GM18502 (cell line): Measurements from ENCODE around the gene RAE1.

Experiments used
- ATAC-seq: cut with Tn5 transposase; IDR thresholded peaks from one replicate; pipeline ENCODE4 v1.9.1; 2021; ENCODE audit warnings: mild to moderate bottlenecking; ENCODE audit not compliant: unreplicated experiment, poor library complexity

RAE1 gene

DNA sequence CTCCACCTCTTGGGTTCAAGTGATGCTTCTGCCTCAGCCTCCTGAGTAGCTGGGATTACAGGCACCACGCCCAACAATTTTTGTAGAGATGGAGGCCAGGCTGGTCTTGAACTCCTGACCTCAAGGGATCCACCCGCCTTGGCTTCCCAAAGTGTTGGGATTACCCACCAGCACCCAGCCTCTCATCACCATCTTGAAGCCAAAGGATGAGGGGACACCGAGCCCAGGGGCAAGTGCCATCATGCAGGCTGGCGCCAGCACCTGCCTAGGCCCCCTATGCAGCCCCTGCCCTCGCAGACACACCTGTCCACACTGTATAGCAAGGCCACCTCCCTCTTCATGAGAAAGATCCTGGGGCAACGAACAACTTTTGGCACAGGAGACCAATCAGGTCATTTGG lies 34.9 kb downstream of the RAE1 start:
- ATAC-seq, result no peak

DNA sequence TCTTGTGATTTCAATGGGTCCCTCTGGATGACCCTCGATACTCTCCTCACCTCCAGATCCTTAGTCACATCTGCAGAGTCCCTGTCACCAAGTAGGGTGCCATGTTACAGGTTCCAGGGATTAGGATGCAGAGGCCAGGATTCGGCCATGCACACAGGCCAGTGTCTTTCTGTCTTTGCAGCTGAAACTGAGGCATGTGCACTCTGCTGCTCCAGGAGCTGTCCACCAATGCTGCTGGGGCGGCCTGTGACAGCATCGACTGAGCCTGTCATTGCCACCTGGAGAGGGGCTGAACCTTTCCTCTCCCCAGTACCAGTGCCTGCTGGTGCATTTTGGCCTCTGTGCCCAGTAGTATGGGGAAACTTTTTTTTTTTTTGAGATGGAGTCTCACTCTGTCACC lies 35.7 kb downstream of the RAE1 start:
- ATAC-seq, result no peak

GRCh38 chr20:57387463-57387862 lies 36.4 kb downstream of the RAE1 start:
- no peak for ATAC-seq

- ATAC-seq, result no peak
Measured at GRCh38 chr20:57387945-57388371, 36.9 kb downstream of the RAE1 start.

DNA sequence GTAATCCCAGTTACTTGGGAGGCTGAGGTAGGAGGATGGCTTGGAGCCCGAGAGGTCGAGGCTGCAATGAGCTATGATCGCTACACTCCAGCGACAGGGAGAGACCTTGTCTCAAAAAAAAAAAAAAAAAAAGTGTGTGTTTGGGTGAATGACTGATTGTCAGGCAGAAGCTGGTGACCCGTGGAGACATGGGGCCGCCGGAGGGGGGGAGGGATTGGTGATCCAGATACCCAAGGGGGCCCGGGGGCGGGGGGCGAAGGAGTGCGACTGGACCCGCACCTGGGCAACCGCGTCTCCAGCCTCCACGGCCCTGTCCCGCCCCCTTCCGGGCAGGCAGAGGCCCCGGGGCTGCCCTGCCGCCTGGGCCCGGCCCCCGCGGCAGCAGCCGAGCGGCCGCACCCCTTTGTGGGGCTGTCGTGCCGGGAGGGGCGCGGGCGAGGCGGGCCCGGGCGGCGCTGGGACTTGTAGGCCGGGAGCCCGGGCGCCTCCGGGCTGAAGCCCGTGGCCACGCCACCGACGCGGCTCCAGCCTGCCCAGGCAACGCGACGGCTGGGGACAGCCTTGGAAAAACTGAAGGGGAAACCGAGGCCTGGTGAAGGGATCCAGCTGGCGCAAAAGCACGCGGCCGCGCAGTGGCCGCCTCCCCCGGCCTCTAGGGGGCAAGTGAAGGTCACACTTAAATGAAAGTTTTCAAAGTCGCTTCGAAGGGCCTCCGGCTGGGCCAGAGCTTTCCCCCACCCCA lies 38.1 kb downstream of the RAE1 start:
- peak; percentile 28 for ATAC-seq

DNA sequence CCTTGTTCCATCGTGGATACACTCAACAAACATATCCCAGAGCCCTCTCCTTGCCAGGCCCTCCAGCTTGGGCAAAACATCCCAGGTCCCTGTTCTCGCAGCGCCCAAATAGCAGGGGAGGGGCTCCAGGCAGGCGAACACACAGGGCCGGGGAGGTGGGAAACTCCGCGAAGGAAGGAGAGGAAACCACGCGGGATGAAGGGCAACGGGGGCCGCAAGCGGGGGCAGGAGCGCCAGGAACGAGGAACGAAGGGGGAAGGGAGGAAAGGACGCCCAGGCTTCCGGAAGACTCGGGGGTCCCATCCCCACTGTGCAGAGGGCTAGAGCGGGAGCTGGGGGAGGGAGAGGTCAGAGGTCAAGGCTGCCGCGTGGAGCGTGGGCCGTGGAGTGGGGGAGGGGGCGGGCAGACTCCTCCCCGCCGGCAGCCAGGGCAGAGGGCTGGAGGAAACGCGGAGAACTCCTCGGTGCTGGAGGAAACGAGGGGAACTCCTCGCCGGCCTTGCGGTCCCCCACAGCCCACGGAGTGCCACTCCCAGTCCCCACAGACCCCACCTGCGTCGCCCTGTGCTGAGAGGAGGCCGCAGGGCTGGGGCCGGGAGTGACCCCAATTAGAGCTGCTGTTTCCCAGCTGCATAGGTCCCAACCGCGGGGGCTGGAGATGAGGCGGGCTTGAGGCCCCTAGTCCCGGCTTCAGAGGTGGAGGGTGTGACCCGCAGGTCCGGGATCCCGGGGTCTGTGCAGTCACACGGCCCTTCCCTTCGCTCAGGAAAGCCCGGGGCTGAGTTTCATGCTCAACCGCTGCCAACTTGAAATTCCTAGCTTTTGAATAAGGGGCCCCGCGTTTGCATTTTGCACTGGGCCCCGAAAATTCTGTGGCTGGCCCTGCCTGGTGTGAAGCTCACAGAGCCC lies 38.9 kb downstream of the RAE1 start:
- no peak for ATAC-seq

- ATAC-seq, result peak; percentile 45
Measured at GRCh38 chr20:57390604-57391438, 39.8 kb downstream of the RAE1 start, which contains the start of gene RBM38. Gene RBM38, plus strand, starts transcription at chr20:57391396. Its CDS starts 186 bp downstream, at chr20:57391582.

DNA sequence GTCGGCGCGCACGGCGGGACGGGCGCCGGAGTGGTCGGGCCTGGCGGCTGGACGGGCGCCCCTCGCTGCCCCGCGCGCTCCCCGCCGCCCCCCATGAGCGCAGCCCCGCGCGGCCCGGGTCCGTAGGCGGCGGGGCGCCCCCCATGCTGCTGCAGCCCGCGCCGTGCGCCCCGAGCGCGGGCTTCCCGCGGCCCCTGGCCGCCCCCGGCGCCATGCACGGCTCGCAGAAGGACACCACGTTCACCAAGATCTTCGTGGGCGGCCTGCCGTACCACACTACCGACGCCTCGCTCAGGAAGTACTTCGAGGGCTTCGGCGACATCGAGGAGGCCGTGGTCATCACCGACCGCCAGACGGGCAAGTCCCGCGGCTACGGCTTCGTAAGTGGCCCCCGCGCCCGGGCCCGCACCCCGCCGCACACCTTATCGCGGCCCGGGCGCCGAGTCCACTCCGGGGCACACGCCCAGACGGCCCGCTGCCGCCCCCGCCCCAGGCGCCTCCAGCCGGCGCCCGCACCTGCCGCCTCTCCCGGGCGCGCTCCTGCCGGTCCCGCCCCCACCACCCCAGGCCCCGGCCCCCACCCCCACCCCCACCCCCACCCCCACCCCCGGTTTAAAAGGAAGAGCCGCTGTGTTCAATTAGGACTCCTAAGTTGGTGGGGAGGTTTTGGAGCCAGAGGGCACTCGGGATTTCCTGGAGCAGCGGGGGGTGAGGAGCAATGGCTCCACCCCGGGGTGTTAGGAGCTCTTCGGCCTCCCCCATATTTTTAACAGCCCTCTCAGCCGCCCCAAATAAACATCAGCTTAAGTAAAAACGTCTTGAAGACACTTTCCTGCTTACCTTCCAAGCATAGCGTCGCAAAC lies 40.6 kb downstream of the RAE1 start:
- peak; percentile 8 for ATAC-seq

GRCh38 chr20:57392512-57393271 lies 41.6 kb downstream of the RAE1 start:
- peak; percentile 26 for ATAC-seq

- no peak for ATAC-seq
Measured at GRCh38 chr20:57393321-57394120, 42.5 kb downstream of the RAE1 start.

DNA sequence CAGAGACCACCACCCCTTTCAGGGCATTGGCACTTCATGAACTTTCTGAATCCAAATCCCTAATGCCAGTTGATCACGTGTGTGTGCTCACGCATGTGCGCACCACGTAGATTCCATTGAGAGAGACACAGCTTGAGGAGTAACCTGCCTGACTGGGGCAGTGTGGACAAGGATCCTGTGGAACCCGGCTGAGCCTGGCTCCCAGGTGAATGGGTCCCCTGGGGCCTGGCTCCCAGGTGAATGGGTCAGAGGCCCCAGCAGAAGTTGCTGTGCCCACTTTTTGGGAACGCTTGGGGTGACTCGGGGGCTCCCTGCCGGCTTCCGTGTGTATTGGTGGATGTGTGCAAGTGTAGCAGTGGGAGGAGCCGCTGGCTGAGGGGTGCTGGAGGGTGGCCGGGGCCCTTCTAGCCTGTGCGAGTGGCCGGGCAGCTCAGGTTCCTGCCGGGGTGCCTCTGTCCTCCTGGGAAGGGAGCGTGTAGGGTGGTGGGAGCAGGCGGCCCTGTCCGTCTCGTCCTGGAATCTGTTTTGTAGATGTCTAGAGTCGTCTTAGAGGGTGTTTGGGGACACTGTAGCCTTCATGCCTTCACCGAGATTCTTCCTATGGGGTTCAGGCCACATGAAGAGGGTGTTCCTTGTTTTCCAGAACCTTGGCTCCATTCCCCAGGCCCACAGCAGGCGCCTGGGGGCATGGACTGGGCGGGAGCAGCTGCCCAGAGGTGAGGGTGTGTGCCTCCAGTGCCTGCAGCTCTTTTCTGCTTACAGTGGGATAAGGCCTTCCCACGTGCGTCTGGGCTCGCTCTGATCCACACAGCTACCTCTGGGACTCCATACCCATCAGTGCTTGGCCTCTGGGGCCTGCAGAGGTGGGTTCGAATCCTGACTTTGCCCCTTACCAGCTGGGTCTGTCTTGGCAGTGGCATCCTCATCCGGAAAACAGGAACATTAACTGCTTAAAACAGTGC lies 43.3 kb downstream of the RAE1 start:
- no peak for ATAC-seq

- ATAC-seq, result no peak
Measured at GRCh38 chr20:57395111-57395966, 44.3 kb downstream of the RAE1 start.

GRCh38 chr20:57396212-57396983 lies 45.3 kb downstream of the RAE1 start:
- no peak for ATAC-seq

DNA sequence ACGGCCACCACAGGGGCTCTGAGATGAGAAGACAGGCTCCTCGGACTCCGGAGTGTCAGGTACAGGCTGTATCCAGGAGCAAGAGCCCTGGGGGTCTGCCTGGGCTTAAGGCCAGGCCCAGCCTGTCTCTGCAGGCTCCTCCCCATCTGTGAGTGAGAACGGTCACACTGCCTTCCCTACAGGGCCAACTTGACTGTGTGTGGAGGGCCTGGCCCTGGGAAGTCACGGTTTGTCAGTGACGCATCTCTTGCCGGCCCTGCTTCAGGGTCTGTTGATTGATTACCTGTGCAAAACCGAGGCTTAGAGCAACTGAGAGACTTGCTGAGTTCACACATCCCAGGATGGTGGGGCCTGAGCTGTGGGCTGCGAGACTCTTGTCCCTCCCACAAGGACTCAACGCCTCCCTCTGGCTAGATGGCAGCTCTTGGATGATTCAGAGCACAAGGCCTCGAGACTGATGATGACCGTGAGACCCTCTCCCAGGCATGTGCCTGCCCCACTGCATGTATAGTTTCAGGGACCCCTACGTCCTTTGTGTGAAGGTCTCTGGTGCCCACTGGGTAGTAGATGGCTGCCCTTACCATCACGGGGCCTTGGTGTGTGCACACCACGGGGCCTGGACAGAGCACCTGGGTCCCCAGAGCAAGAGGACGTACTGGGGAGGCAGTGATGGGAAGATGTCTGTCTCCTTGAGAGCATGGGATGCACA lies 46.1 kb downstream of the RAE1 start:
- ATAC-seq, result no peak

- peak; percentile 4 for ATAC-seq
Measured at GRCh38 chr20:57397693-57398108, 46.6 kb downstream of the RAE1 start.
